Vagina (tissue), 2 donors: ENCODE measurements around the gene CD300LB. TPM values are rescaled to one million over a fixed set of nuclear protein-coding genes. Genes with fewer than 3 reads are reported as not detected.

Experiments used
- DNase-seq, 2 donors: peaks; one replicate each; pipeline ENCODE4 v3.0.0-alpha.2; 2017; ENCODE audit errors: extremely low spot score in 2 of 2
- H3K27ac ChIP-seq: fragments of 200-600 bp; sonication (generic); one replicate; pipeline ENCODE4 v1.5.1; 2019
- H3K27me3 ChIP-seq: fragments of 200-600 bp; sonication (generic); one replicate; pipeline ENCODE4 v1.5.1; 2019
- H3K36me3 ChIP-seq, 2 donors: fragments of 200-600 bp; sonication (generic); one replicate each; pipeline ENCODE4 v1.5.1; 2017 to 2019
- H3K4me1 ChIP-seq: fragments of 200-600 bp; sonication (generic); one replicate; pipeline ENCODE4 v1.5.1; 2019
- H3K4me3 ChIP-seq, 2 donors: fragments of 200-600 bp; sonication (generic); 1 replicate in 1 of 2; 2 replicates in 1 of 2; pipeline ENCODE4 v1.5.1; 2016 to 2019
- H3K9me3 ChIP-seq: fragments of 200-600 bp; sonication (generic); one replicate; pipeline ENCODE4 v1.5.1; 2019
- POLR2A ChIP-seq, 2 donors: fragments of 450-650 bp; IDR thresholded peaks; one replicate each; pipeline ENCODE4 v1.6.1; 2017; ENCODE audit warnings: antibody characterized with exemption in 2 of 2, mild to moderate bottlenecking in 2 of 2, moderate library complexity in 2 of 2
- POLR2AphosphoS5 ChIP-seq, 2 donors: sonication (generic); formaldehyde crosslinking; IDR thresholded peaks; one replicate each; pipeline ENCODE4 v1.9.0; 2017; ENCODE audit warnings: antibody characterized with exemption in 2 of 2, mild to moderate bottlenecking in 2 of 2, low read depth in 1 of 2; ENCODE audit not compliant: insufficient read depth in 1 of 2
- intact Hi-C: fragments of 100-400 bp; cut with DNase I; formaldehyde crosslinking; loops from one replicate; pipeline ENCODE4 v1.15.1; 2023
- total RNA-seq: library from RNA; depleted of rRNA; stranded (reverse); fragments of >200 nt; gene quantifications from one replicate; pipeline ENCODE4 v1.2.3, GENCODE V29; 2016
- TF ChIP-seq, protein P1 (sequence below), 3 experiments: fragments of 450-650 bp in 2 of 3; fragments of 200-600 bp in 1 of 3; sonication (generic) in 1 of 3; IDR thresholded peaks; one replicate each; pipeline ENCODE4 v1.5.1; 2017 to 2019; ENCODE audit warnings: antibody characterized with exemption in 3 of 3, mild to moderate bottlenecking in 2 of 3, moderate library complexity in 2 of 3

Gene CD300LB
- total RNA-seq, 1 donor from 2014 or later: 0.25 TPM

DNA sequence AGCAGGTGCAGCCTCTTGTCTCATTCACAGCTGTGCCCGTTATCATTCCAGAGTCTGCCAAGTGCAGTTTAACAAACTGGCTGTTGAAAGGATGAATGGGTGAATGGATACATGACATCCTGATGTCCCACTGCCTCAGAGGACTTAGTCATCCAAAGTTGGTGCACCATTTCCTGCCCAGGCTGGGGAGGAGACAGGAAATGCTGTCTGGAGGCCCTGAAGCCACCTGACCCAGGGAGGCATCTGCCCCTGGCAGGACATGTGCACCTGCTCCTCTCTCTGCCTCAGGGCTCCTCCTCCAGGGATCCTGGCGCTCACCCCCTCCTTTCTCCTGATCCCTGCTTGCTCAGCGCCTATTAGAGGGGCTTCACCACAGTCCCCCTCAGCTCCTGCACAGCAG is 16.5 kb upstream of the CD300LB start:
- H3K27ac ChIP-seq: no peak overlapping the region
- intact Hi-C loops: no loop called here

DNA sequence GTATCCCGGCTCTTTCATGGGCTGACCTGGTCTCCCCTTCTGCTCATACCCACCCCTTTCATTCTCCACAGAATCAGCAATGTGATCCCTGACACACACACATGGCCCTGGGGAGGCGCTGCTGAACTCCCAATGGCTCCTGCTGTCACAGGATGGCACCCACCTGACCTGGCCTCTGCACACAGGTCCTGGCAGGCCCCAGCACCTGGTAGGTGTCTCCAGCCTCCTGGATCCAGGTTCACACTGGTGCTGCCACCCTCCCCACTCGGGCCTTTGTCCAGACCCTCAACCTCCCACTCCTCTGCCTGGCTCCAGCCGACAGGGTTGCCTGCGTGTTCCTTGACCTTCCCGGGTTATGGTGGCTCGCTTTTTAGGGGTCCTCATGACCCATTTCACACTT is 16.0 kb upstream of the CD300LB start:
- Histone ChIP-seq H3K36me3 (no peaks in the 10 kb centered on the region), H3K27ac (no peak overlapping the region), H3K4me3 (no peak overlapping the region), H3K9me3 (no peaks in the 10 kb centered on the region), H3K27me3 (no peaks in the 10 kb centered on the region), H3K4me1 (no peaks in the 10 kb centered on the region)
- no peak for DNase-seq
- TF ChIP-seq POLR2AphosphoS5 (IDR thresholded peaks at IDR 0.05; ENCODE audit: insufficient read depth in 1 of 2, low read depth in 1 of 2): no peak
- no peak for TF ChIP-seq POLR2A (IDR thresholded peaks at IDR 0.05)
- TF ChIP-seq, protein P1, sequence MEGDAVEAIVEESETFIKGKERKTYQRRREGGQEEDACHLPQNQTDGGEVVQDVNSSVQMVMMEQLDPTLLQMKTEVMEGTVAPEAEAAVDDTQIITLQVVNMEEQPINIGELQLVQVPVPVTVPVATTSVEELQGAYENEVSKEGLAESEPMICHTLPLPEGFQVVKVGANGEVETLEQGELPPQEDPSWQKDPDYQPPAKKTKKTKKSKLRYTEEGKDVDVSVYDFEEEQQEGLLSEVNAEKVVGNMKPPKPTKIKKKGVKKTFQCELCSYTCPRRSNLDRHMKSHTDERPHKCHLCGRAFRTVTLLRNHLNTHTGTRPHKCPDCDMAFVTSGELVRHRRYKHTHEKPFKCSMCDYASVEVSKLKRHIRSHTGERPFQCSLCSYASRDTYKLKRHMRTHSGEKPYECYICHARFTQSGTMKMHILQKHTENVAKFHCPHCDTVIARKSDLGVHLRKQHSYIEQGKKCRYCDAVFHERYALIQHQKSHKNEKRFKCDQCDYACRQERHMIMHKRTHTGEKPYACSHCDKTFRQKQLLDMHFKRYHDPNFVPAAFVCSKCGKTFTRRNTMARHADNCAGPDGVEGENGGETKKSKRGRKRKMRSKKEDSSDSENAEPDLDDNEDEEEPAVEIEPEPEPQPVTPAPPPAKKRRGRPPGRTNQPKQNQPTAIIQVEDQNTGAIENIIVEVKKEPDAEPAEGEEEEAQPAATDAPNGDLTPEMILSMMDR (IDR thresholded peaks at IDR 0.05): no peak
- intact Hi-C loops: no loop called here

More for the DNA sequence above, 16.5 kb upstream of the CD300LB start:
- TF ChIP-seq, protein P1 (IDR thresholded peaks at IDR 0.05): no peak
- no peak for TF ChIP-seq POLR2AphosphoS5 (IDR thresholded peaks at IDR 0.05; ENCODE audit: insufficient read depth in 1 of 2, low read depth in 1 of 2)
- Histone ChIP-seq H3K4me3 (no peak overlapping the region), H3K36me3 (no peaks in the 10 kb centered on the region), H3K4me1 (no peaks in the 10 kb centered on the region), H3K9me3 (no peaks in the 10 kb centered on the region), H3K27me3 (no peaks in the 10 kb centered on the region)
- no peak for DNase-seq

DNA sequence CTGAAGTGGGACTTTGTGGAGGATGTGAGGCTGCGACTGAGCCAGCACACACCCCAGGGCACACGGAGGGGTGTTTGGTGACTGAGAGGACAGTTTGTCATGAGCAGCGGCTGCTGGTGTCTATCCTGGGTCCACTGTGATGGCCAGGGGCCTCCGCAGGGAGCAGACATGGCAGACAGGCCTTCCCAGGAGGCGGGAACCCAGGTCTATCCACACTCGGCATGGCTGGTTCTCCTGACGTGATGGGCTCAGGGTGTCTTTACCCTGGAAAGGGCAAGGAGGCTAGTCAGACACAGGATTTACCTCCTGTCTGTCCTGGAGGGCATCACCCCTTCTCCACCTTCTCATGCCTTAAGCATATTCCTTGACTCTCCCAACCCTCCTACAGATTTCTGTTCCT is 15.3 kb upstream of the CD300LB start:
- no peak for DNase-seq
- Histone ChIP-seq H3K36me3 (no peaks in the 10 kb centered on the region), H3K27me3 (no peaks in the 10 kb centered on the region), H3K9me3 (no peaks in the 10 kb centered on the region), H3K4me3 (no peak overlapping the region), H3K4me1 (no peaks in the 10 kb centered on the region), H3K27ac (no peak overlapping the region)
- TF ChIP-seq POLR2A (IDR thresholded peaks at IDR 0.05): no peak
- TF ChIP-seq POLR2AphosphoS5 (IDR thresholded peaks at IDR 0.05; ENCODE audit: insufficient read depth in 1 of 2, low read depth in 1 of 2): no peak
- TF ChIP-seq, protein P1 (IDR thresholded peaks at IDR 0.05): no peak
- intact Hi-C loops: no loop called here

DNA sequence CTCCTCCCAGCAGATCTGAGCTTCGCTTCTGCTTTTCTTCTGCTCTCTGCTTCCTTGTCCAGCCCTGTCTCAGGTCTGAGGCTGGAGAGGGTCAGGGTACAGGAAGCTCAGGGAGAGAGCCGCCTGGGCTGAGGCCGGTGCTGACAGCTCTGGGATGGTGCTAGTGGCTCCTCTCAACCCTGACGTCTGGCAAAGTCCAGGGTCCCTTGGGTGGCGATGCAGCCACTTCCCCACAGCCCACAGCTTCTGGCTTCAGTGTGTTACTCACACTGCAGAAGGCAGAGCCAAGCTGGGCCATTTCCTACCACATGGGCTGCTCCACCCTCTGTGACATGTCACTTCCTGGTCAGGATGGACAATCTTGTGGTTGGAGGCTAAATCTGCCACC is 14.6 kb upstream of the CD300LB start, which contains the start of gene CD300C:
TSS of gene CD300C (minus strand) at position 273 of the 388 bp plus-strand sequence. CDS start 333 bp downstream, outside the sequence.
- H3K4me3 ChIP-seq: no peak within 1 kb of the TSS

More for the DNA sequence above, 14.6 kb upstream of the CD300LB start, which contains the start of gene CD300C:
- Histone ChIP-seq H3K27me3 (no peaks in the 10 kb centered on the region), H3K4me1 (no peaks in the 10 kb centered on the region), H3K9me3 (no peaks in the 10 kb centered on the region), H3K27ac (no peak within 1 kb of the TSS), H3K36me3 (no peaks in the 10 kb centered on the region)
- no peak for DNase-seq
- intact Hi-C loops: no loop called here
- TF ChIP-seq POLR2A (IDR thresholded peaks at IDR 0.05) (no peak), POLR2AphosphoS5 (IDR thresholded peaks at IDR 0.05; ENCODE audit: insufficient read depth in 1 of 2, low read depth in 1 of 2) (no peak)
- TF ChIP-seq, protein P1 (IDR thresholded peaks at IDR 0.05): no peak
